Measurements from ENCODE around the gene SLC9A7. TPM values are rescaled to one million over a fixed set of nuclear protein-coding genes. Genes with fewer than 3 reads are reported as not detected.
A peak's percentile ranks its signal among the peaks of the same experiment; 100 is the strongest.

SLC9A7 gene
- total RNA-seq, 1 donor from 2014 or later: 1.9 TPM

DNA sequence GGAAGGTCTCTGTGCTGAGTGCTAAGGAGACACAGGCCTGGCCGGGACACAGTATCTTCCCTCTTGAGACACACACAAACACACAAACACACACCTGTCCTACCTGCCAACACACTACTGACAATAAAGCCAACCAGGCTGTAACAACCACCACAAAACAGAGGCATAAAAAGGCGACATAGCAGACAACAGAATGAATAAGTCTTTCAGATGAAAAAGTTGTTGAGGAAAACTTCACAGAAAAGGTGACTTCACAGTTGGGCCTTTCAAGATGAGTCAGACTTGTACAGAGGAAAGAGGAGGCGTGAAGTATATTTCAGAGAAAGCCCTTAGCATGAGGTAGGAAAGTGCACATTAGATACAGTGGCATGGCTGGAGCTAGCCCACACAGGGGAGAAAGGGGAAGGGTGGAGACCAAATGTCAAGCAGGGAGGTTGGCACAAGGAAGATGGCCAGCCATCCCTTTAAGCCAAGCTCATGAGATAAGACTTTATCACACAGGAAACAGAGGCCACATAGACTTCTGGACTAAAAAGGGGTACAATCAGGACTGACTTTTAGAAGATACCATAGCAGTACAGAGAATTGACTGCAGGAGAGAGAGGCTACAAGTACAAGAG is 54.0 kb downstream of the SLC9A7 start:
- DNase-seq (ENCODE audit: low spot score): no peak

DNA sequence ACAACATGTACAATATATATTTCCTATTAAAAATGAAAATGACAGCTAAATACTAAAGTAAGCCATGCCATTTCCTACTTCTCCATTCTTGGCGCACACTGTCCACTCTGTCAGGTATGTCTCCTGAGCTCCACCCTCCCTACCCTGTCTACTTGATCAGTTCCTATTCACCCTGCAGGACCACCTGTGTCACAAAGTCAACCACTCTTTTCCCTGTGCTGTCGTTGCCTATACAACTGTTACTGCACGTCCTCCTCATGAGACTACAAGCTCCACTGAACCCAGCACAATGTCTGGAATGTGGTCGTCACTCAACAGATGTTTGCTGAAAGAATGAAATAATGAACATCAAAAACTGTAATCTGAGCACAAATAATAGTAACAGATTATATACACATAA is 54.9 kb downstream of the SLC9A7 start:
- DNase-seq (ENCODE audit: low spot score): peak; percentile 16

DNA sequence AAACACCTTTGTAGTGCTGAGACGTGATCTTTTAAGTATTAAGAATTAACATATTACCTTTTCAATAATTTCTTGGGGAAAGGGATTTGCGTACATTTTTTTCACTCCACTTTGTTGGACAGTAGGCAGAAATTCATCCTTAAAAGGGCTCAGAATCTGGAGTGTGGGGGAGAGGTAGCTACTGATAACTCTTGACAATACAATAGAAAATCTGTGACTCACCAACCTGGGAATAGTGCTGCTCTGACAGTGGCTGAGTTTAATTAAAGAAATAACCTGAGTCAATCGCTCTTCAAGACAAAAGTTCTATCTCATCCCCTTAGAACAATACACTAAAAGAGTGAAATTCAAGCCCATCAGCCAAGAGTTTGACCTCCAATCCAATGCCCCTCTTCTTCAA is 60.2 kb downstream of the SLC9A7 start:
- no peak for DNase-seq (ENCODE audit: low spot score)

DNA sequence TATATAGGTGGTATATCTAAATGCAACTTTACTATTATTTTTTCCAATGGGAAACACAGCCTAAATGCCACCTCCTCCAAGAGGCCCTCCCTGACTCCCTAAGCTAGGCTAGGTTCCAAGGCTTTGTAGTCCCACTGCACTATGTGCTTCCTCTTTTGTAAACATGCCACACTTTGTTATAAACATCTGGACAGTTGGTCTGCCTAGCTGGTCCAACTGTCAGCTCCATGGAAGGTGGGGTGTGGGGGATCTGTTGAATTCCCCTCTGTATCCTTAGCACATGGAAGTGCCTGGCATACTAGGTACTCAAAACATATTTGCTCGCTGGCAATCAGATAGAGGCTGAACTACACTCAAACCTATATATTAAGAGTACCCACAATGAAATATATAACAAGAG is 63.4 kb downstream of the SLC9A7 start:
- DNase-seq (ENCODE audit: low spot score): no peak

GRCh38 chrX:46694549-46694948 is 64.4 kb downstream of the SLC9A7 start:
- DNase-seq (ENCODE audit: low spot score): no peak

GRCh38 chrX:46693149-46693548 is 65.8 kb downstream of the SLC9A7 start:
- DNase-seq (ENCODE audit: low spot score): no peak

DNA sequence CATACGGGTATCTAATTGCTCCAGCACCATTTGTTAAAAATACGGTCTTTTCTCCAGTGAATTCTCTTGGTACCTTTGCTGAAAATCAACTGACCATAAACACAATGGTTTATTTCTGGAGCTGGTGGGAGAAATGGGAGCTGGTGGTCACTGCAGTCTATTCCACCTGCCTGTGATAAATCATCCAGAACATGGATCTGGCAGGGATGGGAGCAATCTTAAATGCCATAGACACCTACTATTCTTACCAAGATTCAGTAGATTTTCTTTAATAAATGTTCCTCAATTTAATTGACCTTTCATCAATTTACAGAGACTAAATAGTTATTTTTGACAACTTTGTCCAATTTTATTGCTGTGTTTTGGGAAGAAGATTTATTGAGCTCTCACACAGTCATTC is 68.1 kb downstream of the SLC9A7 start:
- no peak for DNase-seq (ENCODE audit: low spot score)

DNA sequence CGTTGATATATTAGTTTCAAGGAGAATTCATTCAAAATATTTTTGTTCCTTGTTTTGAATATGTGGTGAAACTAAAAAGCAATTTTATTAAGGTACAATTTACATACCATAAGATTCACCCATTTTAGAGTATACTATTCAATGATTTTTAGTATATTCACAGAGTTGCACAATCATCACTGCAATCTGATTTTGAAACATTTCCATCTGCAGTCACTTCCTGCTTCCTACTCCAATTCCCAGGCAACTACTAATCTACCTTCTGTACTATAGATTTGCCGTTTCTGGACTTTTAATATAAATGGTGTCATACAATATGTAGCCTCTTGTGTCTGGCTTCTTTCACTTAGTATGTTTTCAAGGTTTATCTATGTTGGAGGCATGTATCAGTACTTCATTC is 71.3 kb downstream of the SLC9A7 start:
- DNase-seq (ENCODE audit: low spot score): no peak

DNA sequence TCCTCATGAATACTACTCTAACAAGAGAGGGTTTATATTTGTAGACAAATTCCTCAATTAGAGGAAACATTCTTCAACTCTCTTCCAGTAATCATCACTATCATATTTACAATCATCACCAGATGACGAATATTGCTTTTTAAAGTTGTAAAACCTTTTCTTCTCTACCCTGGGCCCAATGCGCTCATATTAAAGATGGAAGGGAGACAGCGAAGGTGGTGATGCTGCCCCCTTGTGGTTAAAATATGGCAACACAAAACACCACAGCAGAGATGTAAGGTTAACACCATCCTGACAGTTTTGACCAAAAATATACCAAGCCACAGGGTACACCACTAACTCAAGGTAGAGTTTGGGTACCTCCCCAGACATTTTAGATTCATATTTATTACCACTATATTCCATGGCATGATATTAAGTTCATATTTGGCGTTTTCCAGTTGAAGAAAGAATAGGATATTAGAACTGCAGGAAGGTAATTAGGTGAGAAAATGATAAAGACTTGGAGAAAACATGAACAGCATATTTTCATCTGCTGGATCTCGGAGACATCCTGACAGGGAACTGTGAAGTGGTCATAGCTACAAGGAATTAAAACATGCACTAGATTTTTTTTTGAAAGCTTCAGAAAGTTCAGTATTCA is 72.8 kb downstream of the SLC9A7 start:
- peak; percentile 43 for DNase-seq (ENCODE audit: low spot score)

DNA sequence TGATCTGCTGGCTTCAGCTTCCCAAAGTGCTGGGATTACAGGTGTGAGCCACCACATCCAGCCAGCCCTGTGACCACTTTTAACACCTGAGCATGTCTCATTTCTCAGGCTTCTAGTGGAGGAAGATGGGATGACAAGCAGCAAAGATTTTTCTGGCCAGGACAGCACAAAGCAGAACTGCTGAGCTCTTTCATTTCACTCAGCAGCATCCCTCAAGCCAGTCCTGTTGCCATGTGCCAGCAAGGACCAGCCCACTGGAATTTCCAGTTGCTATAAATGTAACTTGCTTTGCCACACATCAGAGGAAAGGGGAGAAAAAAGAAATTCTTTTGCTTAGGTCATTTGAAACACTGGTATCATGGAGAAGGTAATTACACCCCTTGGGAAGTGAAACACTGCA is 75.9 kb downstream of the SLC9A7 start:
- DNase-seq (ENCODE audit: low spot score): no peak

DNA sequence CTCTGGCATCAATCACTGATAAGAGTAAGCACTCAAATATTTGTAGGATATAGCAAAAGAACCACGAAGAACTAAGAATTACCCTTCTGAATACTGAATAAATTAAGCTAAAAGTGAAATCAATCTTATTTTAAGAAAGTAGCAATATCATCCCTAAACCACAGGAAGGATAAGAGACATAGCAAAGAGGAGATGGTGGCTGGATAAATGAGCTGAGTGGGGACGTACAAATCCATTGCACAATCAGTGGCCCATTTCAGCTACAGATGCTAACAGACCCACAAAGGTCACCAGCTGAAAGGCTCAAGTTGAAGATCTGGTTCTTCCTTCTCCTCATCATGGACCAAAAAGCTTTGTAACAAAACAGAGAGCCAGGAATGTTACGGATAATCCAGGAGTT is 77.1 kb downstream of the SLC9A7 start:
- peak; percentile 25 for DNase-seq (ENCODE audit: low spot score)

DNA sequence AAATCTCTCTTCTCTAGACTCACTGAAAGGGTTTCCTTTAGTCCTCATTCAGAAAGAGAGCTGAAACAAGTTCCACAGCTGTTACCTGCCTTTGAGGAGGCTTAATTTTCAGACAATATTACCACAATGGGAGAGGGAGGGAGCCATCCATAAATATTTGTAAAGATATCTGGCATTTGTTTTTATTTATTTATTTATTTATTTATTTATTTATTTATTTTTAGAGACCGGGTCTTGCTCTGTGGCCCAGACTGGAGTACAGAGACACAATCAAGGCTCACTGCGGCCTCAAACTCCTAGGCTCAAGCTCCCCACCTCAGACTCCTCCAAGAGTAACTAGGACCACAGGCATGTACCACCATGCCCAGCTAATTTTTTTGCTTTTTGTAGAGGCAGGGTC is 80.7 kb downstream of the SLC9A7 start:
- DNase-seq (ENCODE audit: low spot score): no peak

- DNase-seq (ENCODE audit: low spot score): no peak
These were observed 82.2 kb downstream of the SLC9A7 start for GRCh38 chrX:46676399-46677356.

GRCh38 chrX:46673620-46674359 is 85.1 kb downstream of the SLC9A7 start:
- no peak for DNase-seq (ENCODE audit: low spot score)

DNA sequence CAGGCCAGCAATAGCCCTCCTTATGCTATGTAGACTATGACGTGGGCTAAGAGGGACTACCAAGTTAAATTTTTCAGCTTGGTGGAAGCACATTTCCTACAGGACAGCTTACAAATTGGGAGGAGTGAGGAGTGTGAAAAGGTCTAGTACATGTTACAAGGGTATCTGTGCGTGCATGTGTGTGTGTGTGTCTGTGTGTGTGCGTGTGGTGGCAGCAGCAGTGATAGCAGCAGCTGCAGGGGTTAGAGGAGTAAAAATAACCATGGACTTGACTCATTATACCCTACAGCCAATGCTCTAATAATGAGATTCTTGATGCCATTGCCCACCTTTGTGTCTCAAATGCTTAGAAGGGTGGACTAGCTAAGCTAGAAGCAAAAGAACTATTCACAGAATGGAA is 88.6 kb downstream of the SLC9A7 start:
- DNase-seq (ENCODE audit: low spot score): no peak

DNA sequence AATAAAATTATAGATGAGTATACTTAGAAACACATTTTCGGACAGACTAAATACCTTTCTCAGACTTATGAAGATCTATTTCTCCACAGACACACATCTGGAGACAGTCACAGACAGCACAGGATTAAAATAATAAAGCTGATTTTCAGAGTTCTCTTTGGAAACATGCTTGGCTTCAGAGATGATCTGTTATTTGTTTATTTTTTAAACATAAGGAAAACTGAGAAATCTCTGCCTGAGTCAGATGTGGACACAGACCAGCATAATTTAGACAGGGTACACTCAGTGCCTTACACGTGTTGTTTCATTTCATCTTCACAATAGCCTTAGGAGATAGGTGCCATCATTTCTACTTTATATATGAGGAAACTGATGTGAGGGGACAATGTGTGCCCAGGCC is 92.1 kb downstream of the SLC9A7 start:
- DNase-seq (ENCODE audit: low spot score): peak; percentile 42

GRCh38 chrX:46665232-46666152 is 93.4 kb downstream of the SLC9A7 start:
- no peak for DNase-seq (ENCODE audit: low spot score)

DNA sequence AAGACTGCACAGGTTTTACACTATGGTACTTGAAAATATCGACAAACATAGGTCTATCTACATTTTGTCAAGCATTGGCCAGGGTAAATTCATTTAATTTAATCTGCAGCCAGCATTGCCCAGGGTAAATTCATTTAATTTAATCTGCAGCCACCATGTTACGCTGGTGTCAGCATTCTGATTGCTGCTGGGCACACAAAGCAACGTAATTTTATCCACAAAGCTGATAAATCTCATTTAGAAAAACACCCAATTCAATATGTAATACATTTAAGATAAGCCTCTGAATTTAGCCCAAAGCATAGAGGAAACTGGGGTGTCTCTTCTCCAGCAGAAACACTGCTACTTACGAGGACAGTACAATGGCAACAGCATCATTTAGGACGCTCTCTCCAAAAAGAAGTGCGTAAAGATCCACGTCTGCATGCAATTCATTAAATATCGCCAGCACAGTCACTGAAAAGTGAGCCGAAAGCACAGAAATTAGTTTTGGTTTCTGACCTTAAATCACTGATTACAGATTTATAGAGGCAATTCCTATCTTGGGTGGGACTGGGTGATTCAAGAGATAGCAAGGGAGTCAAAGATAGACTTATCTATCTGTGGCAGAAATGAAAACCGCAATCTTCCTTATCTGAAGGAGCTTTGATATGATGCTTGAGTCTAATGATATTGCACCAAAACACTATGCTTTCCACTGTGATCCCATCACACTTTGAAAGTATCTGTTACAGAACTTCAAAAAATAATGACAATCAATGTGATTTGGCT is 96.5 kb downstream of the SLC9A7 start:
- peak; percentile 34 for DNase-seq (ENCODE audit: low spot score)

GRCh38 chrX:46653482-46653881 is 105.4 kb downstream of the SLC9A7 start:
- no peak for DNase-seq (ENCODE audit: low spot score)

Data from umbilical cord (tissue), 2 donors.